Right lobe of liver (tissue), 6 donors: ENCODE data around the gene GGCT. TPM values are rescaled to one million over a fixed set of nuclear protein-coding genes. Genes with fewer than 3 reads are reported as not detected.

ENCODE experiments used
- ATAC-seq, 4 donors: fragments of 200-7000 bp; cut with Tn5 transposase; one replicate each; pipeline ENCODE4 v1.9.1; 2020; ENCODE audit warnings: mild to moderate bottlenecking in 4 of 4, moderate library complexity in 4 of 4
- DNase-seq, 3 donors: peaks; one replicate each; pipeline ENCODE4 v3.0.0-alpha.2; 2020
- H3K27ac ChIP-seq, 3 donors: fragments of 200-600 bp; one replicate each; pipeline ENCODE4 v1.8.0; 2022
- H3K27me3 ChIP-seq, 2 donors: fragments of 200-600 bp; one replicate each; pipeline ENCODE4 v1.8.0; 2022
- H3K36me3 ChIP-seq, 4 donors: fragments of 200-600 bp; sonication (generic) in 1 of 4; one replicate each; pipeline versions ENCODE4 v1.5.1 to v1.8.0; 2017 to 2022; ENCODE audit warnings: control low read depth in 1 of 4
- H3K4me1 ChIP-seq, 4 donors: fragments of 200-600 bp; sonication (generic) in 1 of 4; one replicate each; pipeline versions ENCODE4 v1.5.1 to v1.8.0; 2017 to 2022; ENCODE audit warnings: control low read depth in 1 of 4
- H3K4me3 ChIP-seq, 3 donors: fragments of 200-600 bp; one replicate each; pipeline ENCODE4 v1.8.0; 2022
- H3K9me3 ChIP-seq, 4 donors: fragments of 200-600 bp; sonication (generic) in 1 of 4; one replicate each; pipeline versions ENCODE4 v1.5.1 to v1.8.0; 2017 to 2022; ENCODE audit warnings: control low read depth in 1 of 4
- POLR2A ChIP-seq: fragments of 450-650 bp; IDR thresholded peaks from one replicate; pipeline ENCODE4 v1.6.1; 2017; ENCODE audit warnings: antibody characterized with exemption, mild to moderate bottlenecking
- WGBS: methylation state at CpG from one replicate; pipeline ENCODE4 v1.1.6; 2018; ENCODE audit warnings: low coverage, low lambda C conversion rate; ENCODE audit not compliant: insufficient coverage; ENCODE audit errors: missing lambda C conversion rate; 5-methylcytosine and 5-hydroxymethylcytosine counted together
- intact Hi-C, 2 donors: fragments of 100-400 bp; cut with DNase I; formaldehyde crosslinking; loops; one replicate each; pipeline versions ENCODE4 v1.11.2 to v1.14.1; 2022
- total RNA-seq, 6 experiments: library from RNA; depleted of rRNA in 2 of 6; stranded (reverse); fragments of >200 nt in 2 of 6; fragmentation: NEBNext Ultra II Directional in 3 of 6; extraction: Animal tissue kit (Norgen Biotek cat#: 25700) in 3 of 6; gene quantifications; one replicate each; pipeline versions ENCODE4 v1.1.0 to v1.2.4, GENCODE V29; 2016 to 2023
- TF ChIP-seq, protein P1 (sequence below), 4 donors: fragments of 200-600 bp in 3 of 4; fragments of 450-650 bp in 1 of 4; IDR thresholded peaks; one replicate each; pipeline versions ENCODE4 v1.5.1 to v1.8.0; 2016 to 2022; ENCODE audit warnings: antibody characterized with exemption in 4 of 4, mild to moderate bottlenecking in 2 of 4
- donor health status: DM: no; HTN: yes; CAD: no.
- donor health status: DM: no; HTN: no; CAD: no.
- donor health status: DM: no; HTN: no; CAD: no.
- donor health status: DM: no; HTN: yes; CAD: no.
- donor health status: DM: no; HTN: yes; CAD: no.

Gene GGCT
- total RNA-seq, 6 experiments from 2014 or later: 13.2 to 23.8 (median 16.8) TPM

DNA sequence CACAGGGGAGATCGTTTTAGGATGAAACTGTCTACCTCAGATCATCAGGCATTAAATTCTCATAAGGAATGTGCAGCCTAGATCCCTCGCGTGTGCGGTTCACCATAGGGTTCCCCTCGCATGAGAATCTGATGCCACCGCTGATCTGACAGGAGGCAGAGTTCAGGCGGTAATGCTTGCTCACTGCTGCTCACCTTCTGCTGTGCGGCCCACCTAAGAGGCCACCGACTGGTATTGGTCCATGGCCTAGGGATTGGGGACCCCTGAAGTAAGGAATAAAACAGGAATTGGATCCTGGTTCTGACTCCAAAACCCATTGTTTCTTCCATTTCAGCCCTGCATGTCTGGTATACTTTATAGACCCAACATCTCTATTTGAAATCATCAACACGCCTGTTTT, 30.1 kb downstream of the GGCT start:
- peaks cover 0 to 6% (median 0%) of the 10 kb centered on the region in 4 donors for H3K4me1 ChIP-seq
- WGBS: 87% methylated on average over 8 of the region's 10 CpGs
- H3K36me3 ChIP-seq: no peaks in the 10 kb centered on the region
- no peaks in the 10 kb centered on the region for H3K27me3 ChIP-seq
- TF ChIP-seq, protein P1, sequence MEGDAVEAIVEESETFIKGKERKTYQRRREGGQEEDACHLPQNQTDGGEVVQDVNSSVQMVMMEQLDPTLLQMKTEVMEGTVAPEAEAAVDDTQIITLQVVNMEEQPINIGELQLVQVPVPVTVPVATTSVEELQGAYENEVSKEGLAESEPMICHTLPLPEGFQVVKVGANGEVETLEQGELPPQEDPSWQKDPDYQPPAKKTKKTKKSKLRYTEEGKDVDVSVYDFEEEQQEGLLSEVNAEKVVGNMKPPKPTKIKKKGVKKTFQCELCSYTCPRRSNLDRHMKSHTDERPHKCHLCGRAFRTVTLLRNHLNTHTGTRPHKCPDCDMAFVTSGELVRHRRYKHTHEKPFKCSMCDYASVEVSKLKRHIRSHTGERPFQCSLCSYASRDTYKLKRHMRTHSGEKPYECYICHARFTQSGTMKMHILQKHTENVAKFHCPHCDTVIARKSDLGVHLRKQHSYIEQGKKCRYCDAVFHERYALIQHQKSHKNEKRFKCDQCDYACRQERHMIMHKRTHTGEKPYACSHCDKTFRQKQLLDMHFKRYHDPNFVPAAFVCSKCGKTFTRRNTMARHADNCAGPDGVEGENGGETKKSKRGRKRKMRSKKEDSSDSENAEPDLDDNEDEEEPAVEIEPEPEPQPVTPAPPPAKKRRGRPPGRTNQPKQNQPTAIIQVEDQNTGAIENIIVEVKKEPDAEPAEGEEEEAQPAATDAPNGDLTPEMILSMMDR (IDR thresholded peaks at IDR 0.05): no peak
- no peak for TF ChIP-seq POLR2A
- DNase-seq (no peak), ATAC-seq (no peak)
- no peak overlapping the region for H3K4me3 ChIP-seq
- intact Hi-C loops: no loop called here
- H3K9me3 ChIP-seq: no peaks in the 10 kb centered on the region
- H3K27ac ChIP-seq: peak overlapping the region in 1 of 3 donors; percentile 29

DNA sequence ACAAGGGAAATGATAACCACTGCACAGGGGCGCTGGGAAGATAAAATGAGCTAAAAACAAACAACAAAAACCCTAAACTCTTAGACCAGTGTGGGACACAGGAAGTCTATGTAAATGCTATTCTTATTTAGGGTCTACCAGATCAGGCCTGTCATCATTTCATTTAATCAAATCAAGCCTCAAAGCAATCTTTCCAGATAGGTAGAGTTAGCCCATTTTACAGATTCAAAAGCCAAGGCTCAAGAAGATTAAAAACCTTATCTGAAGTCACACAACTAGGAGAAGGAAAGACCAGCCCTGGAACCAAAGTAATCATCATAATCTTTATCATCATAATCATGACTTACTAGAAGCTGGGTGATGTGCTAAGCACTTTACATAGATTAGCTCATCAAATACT, 30.7 kb downstream of the GGCT start:
- Histone ChIP-seq H3K4me3 (no peak overlapping the region), H3K4me1 (peaks cover 0 to 6% (median 0%) of the 10 kb centered on the region in 4 donors), H3K27ac (no peak overlapping the region), H3K36me3 (no peaks in the 10 kb centered on the region), H3K27me3 (no peaks in the 10 kb centered on the region), H3K9me3 (no peaks in the 10 kb centered on the region)
- intact Hi-C loops: no loop called here
- no peak for ATAC-seq
- no peak for DNase-seq
- 83% methylated on average over 1 of the region's 1 CpG for WGBS
- TF ChIP-seq, protein P1 (IDR thresholded peaks at IDR 0.05): no peak
- TF ChIP-seq POLR2A: no peak

DNA sequence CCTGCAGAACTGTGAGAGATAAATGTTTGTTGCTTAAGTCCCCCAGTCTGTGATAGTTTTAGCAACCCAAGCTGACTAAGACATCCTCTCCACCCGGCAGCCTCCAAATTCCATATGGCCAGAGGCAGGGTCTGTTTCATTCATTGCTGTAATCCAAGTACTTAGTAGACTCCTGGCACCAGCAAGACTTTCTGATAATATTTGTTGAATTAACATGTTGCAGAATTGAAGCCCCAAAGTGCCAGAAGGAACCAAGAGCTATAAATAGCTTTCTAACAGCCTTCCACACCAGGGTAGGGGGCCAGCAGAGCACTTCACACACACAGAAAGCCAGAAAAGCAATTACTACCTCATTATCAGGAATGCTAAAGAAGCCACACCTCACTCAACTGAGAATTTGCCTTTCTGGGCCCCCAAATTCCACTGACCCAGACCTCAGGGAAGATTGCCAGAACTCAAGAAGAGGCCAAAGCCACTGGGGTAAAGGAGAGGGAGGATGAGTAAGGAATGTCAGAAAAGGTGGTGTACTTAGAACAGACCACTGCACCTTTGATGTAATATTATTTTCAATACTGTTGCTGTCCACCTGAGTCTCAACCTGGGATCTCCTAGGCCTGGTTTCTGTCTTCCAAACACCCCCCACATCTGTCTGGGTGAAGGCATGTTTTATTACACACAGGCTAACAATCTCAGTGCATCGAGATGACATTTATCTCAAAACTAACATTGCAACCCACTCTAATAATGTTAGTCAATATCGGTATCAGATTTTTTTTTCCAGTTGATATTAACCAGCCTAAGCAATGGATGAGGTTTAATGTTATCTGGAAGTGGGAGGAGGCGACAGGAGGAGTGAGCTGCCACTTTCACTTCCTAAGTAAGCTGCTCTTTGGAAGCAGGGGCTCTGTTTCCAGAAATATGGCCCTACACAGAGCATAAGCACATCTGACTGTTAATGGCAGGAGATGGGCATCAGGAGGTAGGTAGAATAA, 31.5 kb downstream of the GGCT start:
- TF ChIP-seq POLR2A: no peak
- TF ChIP-seq, protein P1 (IDR thresholded peaks at IDR 0.05): no peak
- Histone ChIP-seq H3K36me3 (no peaks in the 10 kb centered on the region), H3K4me3 (no peak overlapping the region), H3K27ac (peak overlapping the region in 1 of 3 donors; percentile 16), H3K9me3 (no peaks in the 10 kb centered on the region), H3K4me1 (peaks cover 0 to 6% (median 0%) of the 10 kb centered on the region in 4 donors), H3K27me3 (no peaks in the 10 kb centered on the region)
- DNase-seq: no peak
- WGBS: 53% methylated on average over 3 of the region's 4 CpGs
- ATAC-seq: no peak
- intact Hi-C loops: no loop called here

DNA sequence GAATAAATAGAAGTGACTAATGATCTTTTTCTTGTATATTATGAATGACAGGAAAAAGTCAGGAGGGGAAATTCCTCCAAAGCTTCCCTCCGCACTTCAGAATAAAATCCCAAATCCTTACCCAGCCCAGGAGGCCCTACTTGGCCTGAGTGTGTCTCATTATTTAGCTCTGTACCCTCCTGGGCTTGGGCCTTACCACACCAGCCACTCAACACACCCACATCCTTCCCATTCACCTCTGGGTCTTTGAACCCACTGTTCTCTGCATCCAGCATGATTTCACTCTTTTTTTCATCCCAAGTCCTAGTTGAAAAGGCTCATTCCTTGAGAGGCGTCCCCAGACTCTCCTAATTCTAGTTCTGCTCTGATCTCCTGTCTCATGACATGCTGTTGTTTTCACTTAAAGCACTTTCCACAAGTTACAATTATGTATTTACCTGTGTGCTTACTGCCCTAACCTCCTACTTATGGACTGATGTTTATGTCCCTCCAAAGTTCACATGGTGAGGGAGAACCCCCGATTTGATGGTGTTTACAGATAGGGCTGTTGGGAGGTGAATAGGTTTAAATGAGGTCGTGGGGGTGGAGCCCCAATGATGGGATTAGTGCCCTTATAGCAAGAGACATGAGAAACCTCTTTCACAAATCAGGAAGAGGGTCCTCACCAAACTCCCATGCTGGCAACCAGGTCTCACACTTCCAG, 32.4 kb downstream of the GGCT start:
- H3K4me3 ChIP-seq: no peak overlapping the region
- intact Hi-C loops: no loop called here
- TF ChIP-seq, protein P1 (IDR thresholded peaks at IDR 0.05): no peak
- TF ChIP-seq POLR2A: no peak
- no peaks in the 10 kb centered on the region for H3K9me3 ChIP-seq
- no peaks in the 10 kb centered on the region for H3K36me3 ChIP-seq
- WGBS: 49% methylated on average over 4 of the region's 4 CpGs
- peaks cover 0 to 6% (median 0%) of the 10 kb centered on the region in 4 donors for H3K4me1 ChIP-seq
- DNase-seq: no peak
- ATAC-seq: no peak
- no peaks in the 10 kb centered on the region for H3K27me3 ChIP-seq
- peak overlapping the region in 1 of 3 donors; percentile 33 for H3K27ac ChIP-seq
